Measurements from ENCODE around the gene IL31. TPM values are rescaled to one million over a fixed set of nuclear protein-coding genes. Genes with fewer than 3 reads are reported as not detected.

Gene IL31
- total RNA-seq, 1 donor from 2014 or later: not detected

GRCh38 chr12:122199484-122200355 is 25.7 kb upstream of the IL31 start:
- peaks cover 6% of the 10 kb centered on the region for H3K27me3 ChIP-seq
- H3K27ac ChIP-seq: no peak overlapping the region
- H3K36me3 ChIP-seq: no peaks in the 10 kb centered on the region
- H3K9me3 ChIP-seq: no peaks in the 10 kb centered on the region
- no peak overlapping the region for H3K4me3 ChIP-seq
- DNase-seq (ENCODE audit: extremely low spot score in 2 of 2): no peak
- intact Hi-C loops (cut with DNase I): no loop called here
- peaks cover 16% of the 10 kb centered on the region for H3K4me1 ChIP-seq
- TF ChIP-seq POLR2A (IDR thresholded peaks at IDR 0.05): no peak
- no peak for TF ChIP-seq POLR2AphosphoS5 (IDR thresholded peaks at IDR 0.05; ENCODE audit: insufficient read depth in 1 of 2, low read depth in 1 of 2)
- TF ChIP-seq CTCF (IDR thresholded peaks at IDR 0.05): no peak

GRCh38 chr12:122197612-122197966 is 23.6 kb upstream of the IL31 start:
- H3K4me3 ChIP-seq: no peak overlapping the region
- H3K36me3 ChIP-seq: no peaks in the 10 kb centered on the region
- intact Hi-C loops (cut with DNase I): no loop called here
- no peaks in the 10 kb centered on the region for H3K9me3 ChIP-seq
- no peak for DNase-seq (ENCODE audit: extremely low spot score in 2 of 2)
- H3K27ac ChIP-seq: no peak overlapping the region
- peaks cover under 1% of the 10 kb centered on the region for H3K4me1 ChIP-seq
- no peak for TF ChIP-seq POLR2AphosphoS5 (IDR thresholded peaks at IDR 0.05; ENCODE audit: insufficient read depth in 1 of 2, low read depth in 1 of 2)
- no peaks in the 10 kb centered on the region for H3K27me3 ChIP-seq

GRCh38 chr12:122195405-122195804 is 21.4 kb upstream of the IL31 start:
- Histone ChIP-seq H3K27ac (no peak overlapping the region), H3K27me3 (no peaks in the 10 kb centered on the region), H3K4me1 (no peaks in the 10 kb centered on the region), H3K36me3 (no peaks in the 10 kb centered on the region), H3K9me3 (no peaks in the 10 kb centered on the region), H3K4me3 (no peak overlapping the region)
- TF ChIP-seq POLR2A (IDR thresholded peaks at IDR 0.05): no peak
- intact Hi-C loops (cut with DNase I): no loop called here
- DNase-seq (ENCODE audit: extremely low spot score in 2 of 2): no peak

- TF ChIP-seq POLR2A (IDR thresholded peaks at IDR 0.05): no peak
- no peak for TF ChIP-seq POLR2AphosphoS5 (IDR thresholded peaks at IDR 0.05; ENCODE audit: insufficient read depth in 1 of 2, low read depth in 1 of 2)
- no peak for TF ChIP-seq CTCF (IDR thresholded peaks at IDR 0.05)
- Histone ChIP-seq H3K36me3 (no peaks in the 10 kb centered on the region), H3K4me1 (no peaks in the 10 kb centered on the region), H3K27me3 (no peaks in the 10 kb centered on the region), H3K4me3 (no peak overlapping the region), H3K9me3 (no peaks in the 10 kb centered on the region), H3K27ac (no peak overlapping the region)
- no peak for DNase-seq (ENCODE audit: extremely low spot score in 2 of 2)
- intact Hi-C loops (cut with DNase I): no loop called here
Measured at GRCh38 chr12:122194804-122195203, 20.8 kb upstream of the IL31 start.

GRCh38 chr12:122192441-122192840 is 18.4 kb upstream of the IL31 start:
- Histone ChIP-seq H3K9me3 (no peaks in the 10 kb centered on the region), H3K36me3 (no peaks in the 10 kb centered on the region), H3K27me3 (no peaks in the 10 kb centered on the region), H3K4me3 (no peak overlapping the region), H3K4me1 (no peaks in the 10 kb centered on the region), H3K27ac (no peak overlapping the region)
- no peak for DNase-seq (ENCODE audit: extremely low spot score in 2 of 2)
- intact Hi-C loops (cut with DNase I): no loop called here
- no peak for TF ChIP-seq POLR2A (IDR thresholded peaks at IDR 0.05)
- no peak for TF ChIP-seq POLR2AphosphoS5 (IDR thresholded peaks at IDR 0.05; ENCODE audit: insufficient read depth in 1 of 2, low read depth in 1 of 2)
- no peak for TF ChIP-seq CTCF (IDR thresholded peaks at IDR 0.05)
